Epithelial cell of proximal tubule (primary cell): Measurements from ENCODE around the gene FAM13A. TPM values are rescaled to one million over a fixed set of nuclear protein-coding genes. Genes with fewer than 3 reads are reported as not detected.

Experiments used
- DNase-seq: peaks from one replicate; pipeline ENCODE4 v3.0.0-alpha.2; 2011; ENCODE audit warnings: low read depth
- H3K4me3 ChIP-seq: 2 replicates; pipeline ENCODE4 v1.5.1; 2011; ENCODE audit warnings: low read depth, mild to moderate bottlenecking, low read length
- total RNA-seq: library from RNA; depleted of rRNA; stranded (reverse); fragments of >200 nt; gene quantifications from 2 replicates; pipeline ENCODE4 v1.2.3, GENCODE V29; 2015
- TF ChIP-seq, protein P1 (sequence below): conservative IDR thresholded peaks from 2 replicates; pipeline ENCODE4 v1.5.1; 2012; ENCODE audit warnings: low read depth, mild to moderate bottlenecking, low read length

FAM13A gene
- total RNA-seq, 1 donor from 2014 or later = 3.0 TPM

DNA sequence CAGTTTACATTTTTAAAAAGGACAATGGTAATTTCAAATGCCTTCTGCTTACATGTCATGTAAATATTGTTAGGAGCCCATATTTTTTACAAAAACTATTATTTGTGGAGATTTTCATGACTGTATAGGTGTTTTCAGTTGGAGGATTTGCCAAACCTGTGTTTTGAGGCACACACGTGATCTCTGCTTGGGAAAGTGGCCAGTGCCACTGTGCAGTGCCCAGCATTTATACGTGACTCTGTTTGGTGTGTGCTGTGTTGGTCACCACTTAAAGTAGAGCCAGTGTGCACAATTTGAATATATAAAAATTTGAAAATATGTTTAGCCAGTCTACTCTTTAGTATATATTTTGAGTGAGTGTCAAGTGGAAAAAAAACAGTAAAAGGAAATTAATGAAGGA, 332.6 kb downstream of the FAM13A start:
- no peak overlapping the region for H3K4me3 ChIP-seq
- TF ChIP-seq, protein P1, sequence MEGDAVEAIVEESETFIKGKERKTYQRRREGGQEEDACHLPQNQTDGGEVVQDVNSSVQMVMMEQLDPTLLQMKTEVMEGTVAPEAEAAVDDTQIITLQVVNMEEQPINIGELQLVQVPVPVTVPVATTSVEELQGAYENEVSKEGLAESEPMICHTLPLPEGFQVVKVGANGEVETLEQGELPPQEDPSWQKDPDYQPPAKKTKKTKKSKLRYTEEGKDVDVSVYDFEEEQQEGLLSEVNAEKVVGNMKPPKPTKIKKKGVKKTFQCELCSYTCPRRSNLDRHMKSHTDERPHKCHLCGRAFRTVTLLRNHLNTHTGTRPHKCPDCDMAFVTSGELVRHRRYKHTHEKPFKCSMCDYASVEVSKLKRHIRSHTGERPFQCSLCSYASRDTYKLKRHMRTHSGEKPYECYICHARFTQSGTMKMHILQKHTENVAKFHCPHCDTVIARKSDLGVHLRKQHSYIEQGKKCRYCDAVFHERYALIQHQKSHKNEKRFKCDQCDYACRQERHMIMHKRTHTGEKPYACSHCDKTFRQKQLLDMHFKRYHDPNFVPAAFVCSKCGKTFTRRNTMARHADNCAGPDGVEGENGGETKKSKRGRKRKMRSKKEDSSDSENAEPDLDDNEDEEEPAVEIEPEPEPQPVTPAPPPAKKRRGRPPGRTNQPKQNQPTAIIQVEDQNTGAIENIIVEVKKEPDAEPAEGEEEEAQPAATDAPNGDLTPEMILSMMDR = no peak
- no peak for DNase-seq

DNA sequence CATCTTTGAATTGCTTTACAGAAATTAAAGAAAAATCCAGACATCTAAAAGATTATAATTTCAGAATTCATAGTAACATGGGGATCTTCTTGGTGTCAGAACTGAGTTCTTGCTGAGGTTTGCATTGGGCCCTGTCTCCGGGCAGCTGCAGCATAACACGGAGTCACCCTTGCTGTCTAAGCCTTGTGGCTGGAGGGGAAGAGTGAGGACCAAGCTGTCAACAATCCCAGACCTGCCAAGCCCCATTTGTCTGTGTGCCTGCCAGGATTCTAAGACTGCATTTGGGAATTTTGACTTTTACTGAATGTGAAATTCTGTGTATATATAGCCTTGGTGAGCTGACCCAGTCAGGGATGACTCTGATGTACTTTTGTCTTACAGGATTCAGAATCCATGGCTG, 334.2 kb downstream of the FAM13A start:
- DNase-seq = no peak
- TF ChIP-seq, protein P1 = no peak
- no peak overlapping the region for H3K4me3 ChIP-seq

DNA sequence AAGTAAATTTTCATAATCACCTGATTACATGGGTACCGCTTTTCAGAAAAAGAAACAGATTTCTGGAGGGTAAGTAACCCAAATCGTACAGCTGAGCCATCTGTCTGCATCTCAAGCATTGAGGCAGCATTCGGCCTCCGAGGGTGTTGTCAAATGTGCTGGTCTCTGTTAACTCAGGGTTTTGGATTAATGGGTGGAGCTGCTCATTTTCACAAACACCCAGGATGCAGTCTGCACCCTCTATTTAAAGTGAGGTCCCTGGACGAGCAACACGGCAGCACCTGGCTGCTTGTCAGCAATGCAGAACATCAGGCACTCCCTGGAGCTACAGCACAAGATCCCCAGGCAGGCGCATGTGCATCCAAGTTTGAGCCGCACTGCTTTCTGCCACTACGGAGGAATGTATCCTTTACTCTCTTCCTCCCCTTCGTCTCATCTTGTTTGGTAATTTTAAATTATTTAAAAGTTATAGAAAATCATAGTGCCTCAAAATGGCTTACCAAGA, 334.7 kb downstream of the FAM13A start:
- DNase-seq = no peak
- H3K4me3 ChIP-seq = no peak overlapping the region
- TF ChIP-seq, protein P1 = no peak

DNA sequence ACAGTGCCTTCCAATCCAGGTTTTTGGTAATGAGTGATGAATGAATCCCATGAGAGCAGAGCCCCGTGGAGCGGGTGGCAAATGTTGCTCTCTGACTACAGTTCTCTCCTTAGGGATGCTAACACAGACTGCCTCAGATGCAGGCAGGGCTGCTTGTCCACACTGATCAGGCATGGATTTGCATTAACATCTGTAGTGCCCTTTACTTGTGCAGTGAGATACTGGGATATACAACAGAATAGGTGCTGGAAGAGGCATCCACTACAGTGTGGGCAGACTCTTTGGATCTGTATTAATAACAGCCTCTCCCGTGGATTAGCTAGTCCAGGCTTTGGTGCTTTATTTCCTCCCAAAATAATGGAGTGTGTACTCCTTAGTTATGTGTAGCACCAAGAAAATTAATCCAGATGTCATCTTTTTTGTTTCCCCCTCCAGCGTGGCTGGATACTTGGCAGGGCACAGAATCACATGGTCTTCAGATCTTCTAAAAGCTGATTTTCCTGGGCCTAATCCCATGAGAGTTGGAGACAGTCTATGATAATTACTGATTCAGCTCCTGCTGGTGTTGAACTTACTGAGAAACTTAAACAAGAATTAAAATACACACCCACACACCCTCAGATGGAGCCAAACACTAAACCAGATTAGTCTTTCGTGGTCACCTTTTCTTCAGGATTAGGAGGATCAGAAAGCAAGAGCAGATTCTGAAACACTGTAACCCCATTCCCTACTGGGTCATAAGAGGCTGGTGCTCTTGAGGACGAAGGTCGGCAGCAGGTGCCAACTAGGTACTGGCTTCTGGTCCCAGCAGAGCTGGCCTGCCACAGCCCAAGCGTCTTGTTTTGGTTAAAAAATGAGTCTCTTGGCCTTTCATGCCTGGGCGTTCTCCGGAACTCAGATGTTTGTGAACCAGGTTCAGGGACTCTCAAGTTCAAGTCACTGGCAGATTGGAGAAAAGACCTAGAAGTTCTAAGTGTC, 336.2 kb downstream of the FAM13A start:
- no peak for DNase-seq
- TF ChIP-seq, protein P1 = no peak
- H3K4me3 ChIP-seq = no peak overlapping the region

DNA sequence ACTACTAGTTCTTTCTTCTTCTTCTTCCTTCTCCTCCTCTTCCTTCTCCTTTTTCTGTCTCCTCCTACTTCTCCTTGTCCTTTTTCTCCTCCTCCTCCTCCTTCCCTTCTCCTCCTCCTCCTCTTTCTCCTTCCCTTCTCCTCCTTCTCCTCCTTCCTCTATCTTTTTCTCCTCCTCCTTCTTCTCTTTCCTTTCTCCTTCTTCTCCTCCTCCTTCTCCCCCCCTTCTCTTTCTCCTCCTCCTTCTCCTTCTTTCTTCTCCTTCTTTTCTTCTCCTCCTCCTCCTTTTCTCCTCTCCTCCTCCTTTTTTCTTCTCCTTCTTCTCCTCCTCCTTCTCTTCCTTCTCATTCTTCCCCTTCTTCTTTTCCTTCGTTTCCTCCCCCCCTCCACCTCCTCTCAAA, 337.6 kb downstream of the FAM13A start:
- H3K4me3 ChIP-seq = no peak overlapping the region
- TF ChIP-seq, protein P1 = no peak
- DNase-seq = no peak

DNA sequence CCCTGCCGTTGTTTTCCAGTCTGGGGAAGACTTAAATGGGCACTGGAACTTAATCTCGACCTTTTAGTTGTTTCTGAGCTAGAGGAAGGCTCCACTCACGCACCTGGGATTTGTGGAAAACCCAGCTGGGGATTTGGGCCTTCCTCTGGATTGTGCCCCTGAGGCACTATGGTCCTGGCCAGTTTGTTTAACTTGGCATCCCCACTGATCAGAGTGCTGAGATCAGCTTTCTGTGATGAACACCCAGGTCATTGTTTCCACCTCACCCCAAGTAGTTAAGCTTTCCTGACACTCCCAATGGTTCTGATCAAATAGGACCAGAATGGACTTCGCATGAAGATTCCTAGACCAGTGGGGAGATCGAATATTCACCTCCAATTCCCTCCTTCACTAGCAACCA, 338.9 kb downstream of the FAM13A start:
- TF ChIP-seq, protein P1 = no peak
- H3K4me3 ChIP-seq = no peak overlapping the region
- DNase-seq = no peak
